Raji (cell line): ENCODE results near the gene ZNF785.

Experiments
- POLR2A ChIP-seq: IDR thresholded peaks from 2 replicates; pipeline ENCODE4 v1.6.1; 2011; ENCODE audit warnings: low read depth, low read length, control low read depth; ENCODE audit not compliant: insufficient read depth

Gene ZNF785

DNA sequence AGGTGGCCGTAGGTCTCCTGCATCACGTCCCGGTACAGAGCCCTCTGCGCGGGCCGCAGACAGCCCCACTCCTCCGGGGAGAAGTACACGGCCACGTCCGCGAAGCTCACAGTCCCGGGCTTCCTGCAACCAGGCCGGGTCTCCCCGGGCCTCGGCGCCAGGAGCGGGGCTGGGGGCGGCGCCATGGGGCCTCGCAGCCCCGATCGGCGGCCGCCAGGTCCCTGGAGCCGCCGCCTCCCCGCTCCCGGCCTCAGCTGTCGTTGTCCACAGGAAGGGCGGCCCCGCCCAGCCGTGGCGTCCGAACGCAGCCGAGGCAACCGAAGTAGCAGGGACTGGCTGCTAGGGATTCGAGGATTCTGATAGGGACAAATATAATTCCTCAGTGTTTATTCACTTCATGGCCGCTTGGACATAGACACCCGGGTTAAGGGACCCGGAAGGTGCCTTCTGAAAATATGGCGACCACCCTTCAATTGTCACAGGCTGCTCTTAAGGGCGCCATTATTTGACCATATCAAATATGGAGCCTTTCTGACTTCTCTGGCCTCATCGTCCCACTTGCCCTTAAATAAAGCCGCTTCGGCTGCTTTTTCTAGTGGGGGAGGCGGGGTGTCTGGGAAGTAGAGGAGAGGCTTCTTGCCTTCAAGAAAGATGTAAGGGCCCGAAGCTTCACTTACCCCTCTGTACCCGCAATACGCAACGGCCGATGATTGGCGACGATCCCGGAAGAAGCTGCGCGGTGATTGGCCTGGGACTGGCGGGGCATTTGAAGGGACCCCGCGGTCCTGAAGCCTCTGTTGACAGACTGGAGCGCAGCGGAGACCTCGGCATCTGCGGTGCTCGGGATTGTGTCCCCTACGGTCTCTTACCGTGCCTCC, 13.8 kb downstream of the ZNF785 start, which contains the start of gene ZNF688:
Gene ZNF688 (minus strand): TSS at position 270 of the 878 bp plus-strand sequence. CDS start 85 bp downstream, at position 185.
- TF ChIP-seq POLR2A: peak; percentile 78

- TF ChIP-seq POLR2A: no peak
These were observed 14.7 kb downstream of the ZNF785 start for GRCh38 chr16:30570636-30571444.

DNA sequence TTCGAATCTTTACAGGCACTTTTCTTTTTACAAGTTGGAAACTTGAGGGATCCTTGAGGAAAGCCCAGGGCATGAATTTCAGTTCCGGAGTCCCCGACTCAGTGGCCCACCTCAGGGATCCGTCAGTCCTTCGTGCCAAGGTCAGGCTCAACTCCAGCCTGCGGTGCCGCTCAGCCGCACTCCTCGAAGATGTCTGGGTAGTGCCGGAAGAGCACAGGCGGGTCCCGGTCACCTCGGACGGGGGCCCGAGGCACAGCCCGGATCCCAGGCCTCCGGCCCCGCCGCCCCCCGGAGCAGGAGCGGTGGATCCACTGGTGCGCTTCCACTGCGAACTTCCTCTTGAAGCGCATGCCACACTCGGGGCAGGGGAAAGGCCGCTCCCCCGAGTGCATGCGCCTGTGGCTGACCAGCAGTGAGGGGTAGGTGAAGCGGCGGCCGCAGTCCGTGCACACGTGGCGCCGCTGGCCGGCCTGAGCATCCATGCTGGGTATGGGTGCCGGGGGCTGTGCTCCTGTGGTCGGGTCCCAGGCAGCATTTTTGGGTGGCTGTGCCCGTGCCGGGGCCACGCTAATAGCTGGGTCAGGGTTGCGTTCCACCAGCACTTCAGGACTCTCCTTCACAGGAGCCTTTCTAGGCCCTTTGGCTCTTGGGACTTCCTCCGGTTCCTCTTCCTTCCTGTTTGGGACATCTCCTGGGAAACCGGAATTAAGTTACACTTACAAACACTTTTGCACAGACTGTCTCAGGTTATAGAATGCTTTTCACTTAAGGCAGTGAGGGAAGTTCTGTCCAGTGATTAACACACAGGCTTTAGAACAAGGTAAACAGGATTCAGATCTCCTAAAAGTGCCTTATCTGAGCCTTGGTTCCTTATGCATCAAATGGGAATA, 15.5 kb downstream of the ZNF785 start:
- no peak for TF ChIP-seq POLR2A

- TF ChIP-seq POLR2A: no peak
These were observed 16.2 kb downstream of the ZNF785 start for GRCh38 chr16:30569281-30569680.

- TF ChIP-seq POLR2A: no peak
These were observed 17.4 kb downstream of the ZNF785 start for GRCh38 chr16:30567991-30568638.

- TF ChIP-seq POLR2A: no peak
These were observed 18.1 kb downstream of the ZNF785 start for GRCh38 chr16:30567160-30567990.

- no peak for TF ChIP-seq POLR2A
These were observed 19.0 kb downstream of the ZNF785 start for GRCh38 chr16:30566531-30566930.

DNA sequence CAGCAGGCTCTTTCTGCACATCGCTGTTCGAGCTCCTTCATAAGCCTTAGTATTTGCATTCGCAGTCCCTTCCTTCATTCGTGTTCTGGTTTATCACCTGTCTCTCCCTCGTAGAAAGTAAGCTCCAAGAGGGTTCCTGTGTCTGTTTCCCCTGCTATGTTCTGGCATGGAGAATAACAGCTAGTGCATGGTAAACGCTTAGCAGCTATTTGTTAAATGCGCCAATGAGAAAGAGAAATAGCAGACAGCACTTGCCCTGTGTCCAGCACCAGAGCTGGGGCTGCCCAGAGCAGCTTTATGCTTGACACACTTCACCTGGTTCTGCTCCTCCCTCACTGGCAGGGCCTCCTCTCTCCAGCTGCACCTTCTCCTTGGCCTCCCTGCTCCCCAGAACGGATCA, 19.5 kb downstream of the ZNF785 start:
- no peak for TF ChIP-seq POLR2A

GRCh38 chr16:30565526-30565925, 20.0 kb downstream of the ZNF785 start:
- TF ChIP-seq POLR2A: no peak

GRCh38 chr16:30562021-30562420, 23.5 kb downstream of the ZNF785 start:
- no peak for TF ChIP-seq POLR2A

- no peak for TF ChIP-seq POLR2A
These were observed 24.2 kb downstream of the ZNF785 start for GRCh38 chr16:30561089-30561816.

DNA sequence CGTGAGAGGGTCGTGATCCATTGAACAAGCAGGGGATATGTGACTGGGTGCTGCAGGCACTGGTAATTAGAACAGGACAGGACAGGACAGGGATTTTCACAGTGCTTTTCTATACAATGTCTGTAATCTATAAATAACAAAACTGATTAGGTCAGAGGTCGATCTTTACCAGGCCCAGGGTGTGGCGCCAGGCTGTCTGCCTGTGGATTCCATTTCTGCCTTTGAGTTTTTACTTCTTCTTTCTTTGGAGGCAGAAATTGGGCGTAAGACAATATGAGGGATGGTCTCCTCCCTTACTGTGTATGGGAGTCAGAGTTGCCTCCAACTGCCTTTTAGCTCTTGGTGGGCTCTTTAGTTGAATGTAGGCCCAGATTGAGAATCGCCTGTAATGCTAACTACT, 25.8 kb downstream of the ZNF785 start:
- TF ChIP-seq POLR2A: no peak
